HG02571 (cell line): ENCODE results near the gene CUEDC1.
A peak's percentile ranks its signal among the peaks of the same experiment; 100 is the strongest.
"Not testable (repeated sequence)": the region's sequence is repeated elsewhere in the genome, so short reads cannot be mapped to it uniquely, and the experiment has no call there.

Source experiments
- ATAC-seq: cut with Tn5 transposase; IDR thresholded peaks from one replicate; pipeline ENCODE4 v1.9.1; 2021; ENCODE audit warnings: mild to moderate bottlenecking, moderate library complexity; ENCODE audit not compliant: unreplicated experiment

CUEDC1 gene

DNA sequence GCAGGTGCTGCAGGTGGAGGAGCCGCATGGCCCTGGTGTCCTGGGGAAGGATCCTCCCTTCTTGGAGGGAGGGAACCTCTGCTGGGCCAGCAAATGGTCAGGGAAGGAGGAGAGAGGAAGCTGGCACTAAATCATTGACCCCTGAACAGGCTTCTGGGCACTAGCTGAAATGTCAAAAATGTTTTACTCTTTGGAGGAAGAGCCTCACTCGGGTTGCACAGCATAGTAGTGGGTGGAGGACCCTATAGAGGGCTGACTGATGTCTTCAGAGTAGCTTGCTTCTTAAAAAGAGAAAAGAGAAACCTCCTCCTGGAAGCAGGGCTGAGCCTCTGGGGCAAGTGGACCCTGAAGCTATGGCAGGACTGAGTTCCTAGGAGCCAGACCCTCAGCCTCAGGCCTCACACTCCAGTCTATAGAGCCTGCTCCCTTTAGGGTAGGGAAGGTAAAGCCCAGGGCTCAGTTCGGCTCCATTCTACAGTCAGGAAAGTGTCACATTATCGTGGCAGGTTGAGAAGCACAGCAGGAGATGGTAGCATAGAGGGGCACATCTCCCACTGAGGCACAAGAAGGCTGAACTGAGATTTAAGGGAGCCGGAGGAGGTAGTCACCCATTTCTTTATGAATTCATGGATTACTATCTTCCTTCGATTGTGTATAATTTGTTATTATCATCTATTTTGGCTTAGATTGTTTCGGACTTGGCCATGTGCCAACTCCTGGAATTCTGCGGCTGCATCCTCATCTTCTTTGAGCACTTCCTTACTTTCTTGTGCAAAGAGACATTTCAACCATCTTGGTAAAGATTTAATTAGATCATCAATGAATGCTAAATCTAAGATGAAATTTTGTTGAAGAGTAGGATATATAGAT is 7.3 kb upstream of the CUEDC1 start:
- no peak for ATAC-seq

DNA sequence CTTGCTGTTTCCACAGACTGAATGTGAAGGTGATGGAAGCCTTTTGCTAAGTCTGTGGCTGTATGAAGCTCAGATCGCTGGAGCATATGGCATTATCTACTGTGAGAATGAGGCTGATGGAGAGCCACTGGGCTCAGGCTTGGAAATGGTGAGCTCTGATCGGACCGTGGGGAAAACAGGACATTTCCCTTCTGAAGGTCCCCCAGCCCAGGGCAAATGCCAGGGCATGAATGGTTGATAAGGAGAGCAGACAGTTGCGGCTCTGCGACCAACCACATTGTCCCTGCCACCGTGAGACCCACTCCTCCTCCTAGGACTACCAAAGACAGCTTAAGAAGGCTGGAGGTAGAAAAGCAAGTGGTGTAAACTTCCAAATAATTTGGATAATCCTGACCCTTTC is 4.7 kb upstream of the CUEDC1 start:
- ATAC-seq, result no peak

DNA sequence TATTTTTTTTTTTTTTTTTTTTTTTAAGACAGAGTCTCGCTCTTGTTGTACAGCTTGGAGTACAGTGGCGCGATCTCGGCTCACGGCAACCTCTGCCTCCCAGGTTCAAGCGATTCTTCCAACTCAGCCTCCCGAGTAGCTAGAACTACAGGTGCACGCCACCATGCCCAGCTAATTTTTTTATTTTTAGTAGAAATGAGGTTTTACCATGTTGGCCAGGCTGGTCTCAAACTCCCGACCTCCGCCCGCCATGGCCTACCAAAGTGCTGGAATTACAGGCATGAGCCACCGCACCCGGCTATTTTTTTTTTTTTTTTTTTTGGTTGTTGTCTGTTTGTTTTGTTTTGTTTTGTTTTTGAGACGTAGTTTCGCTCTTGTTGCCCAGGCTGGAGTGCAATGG is 3.2 kb upstream of the CUEDC1 start:
- not testable (repeated sequence) for ATAC-seq

DNA sequence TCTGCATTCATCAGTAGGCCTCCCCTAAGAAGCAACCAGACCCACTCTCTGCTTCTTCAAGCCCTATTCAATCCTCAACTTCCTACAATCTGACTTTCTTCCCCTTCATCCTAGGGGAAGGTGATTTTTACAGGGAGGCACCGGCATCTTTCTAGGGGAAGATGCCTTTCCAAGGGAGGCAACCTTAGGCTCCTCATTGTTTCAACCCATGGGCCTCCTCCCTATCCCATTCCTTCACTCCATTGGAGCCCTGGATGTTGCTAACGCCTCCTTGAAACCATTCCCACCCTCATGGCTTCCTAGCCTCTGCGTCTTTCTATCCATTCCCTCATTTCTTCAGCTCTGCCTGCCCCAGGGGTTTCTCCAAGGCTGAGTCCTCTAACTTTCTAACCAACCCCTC is 2.7 kb upstream of the CUEDC1 start:
- ATAC-seq, result no peak

DNA sequence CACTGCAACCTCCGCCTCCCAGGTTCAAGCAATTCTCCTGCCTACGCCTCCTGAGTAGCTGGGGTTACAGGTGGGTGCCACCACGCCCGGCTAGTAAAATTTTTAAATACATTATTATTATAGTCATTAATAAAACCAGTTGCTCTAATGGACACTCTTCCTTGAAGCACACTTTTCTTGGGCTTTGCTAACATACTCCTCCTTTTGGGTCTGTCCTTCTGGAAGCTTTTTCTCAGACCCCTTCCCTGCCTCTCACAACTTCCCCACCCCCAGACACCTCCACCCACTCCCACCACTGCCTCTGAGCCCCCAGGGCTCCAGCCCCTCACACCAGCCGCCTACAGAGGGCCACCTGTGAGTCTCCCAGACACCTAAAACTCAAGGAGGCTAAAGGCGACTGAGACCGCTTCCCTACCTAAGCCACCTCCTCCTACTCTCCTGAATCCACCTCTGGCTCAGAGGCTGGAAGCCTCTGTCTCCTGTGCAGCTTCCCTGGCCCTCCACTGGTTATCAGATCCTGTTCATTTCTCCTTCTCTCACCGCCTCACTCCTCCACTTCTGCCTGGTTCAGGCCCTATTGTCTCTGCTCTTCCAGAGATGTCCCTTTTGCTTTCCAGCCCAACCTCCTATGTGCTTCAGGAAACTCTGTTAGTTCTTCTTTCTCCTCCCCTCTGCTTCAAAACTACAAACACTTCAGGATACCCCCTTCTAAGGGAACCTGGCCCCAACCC is 2.1 kb upstream of the CUEDC1 start:
- ATAC-seq, result no peak

DNA sequence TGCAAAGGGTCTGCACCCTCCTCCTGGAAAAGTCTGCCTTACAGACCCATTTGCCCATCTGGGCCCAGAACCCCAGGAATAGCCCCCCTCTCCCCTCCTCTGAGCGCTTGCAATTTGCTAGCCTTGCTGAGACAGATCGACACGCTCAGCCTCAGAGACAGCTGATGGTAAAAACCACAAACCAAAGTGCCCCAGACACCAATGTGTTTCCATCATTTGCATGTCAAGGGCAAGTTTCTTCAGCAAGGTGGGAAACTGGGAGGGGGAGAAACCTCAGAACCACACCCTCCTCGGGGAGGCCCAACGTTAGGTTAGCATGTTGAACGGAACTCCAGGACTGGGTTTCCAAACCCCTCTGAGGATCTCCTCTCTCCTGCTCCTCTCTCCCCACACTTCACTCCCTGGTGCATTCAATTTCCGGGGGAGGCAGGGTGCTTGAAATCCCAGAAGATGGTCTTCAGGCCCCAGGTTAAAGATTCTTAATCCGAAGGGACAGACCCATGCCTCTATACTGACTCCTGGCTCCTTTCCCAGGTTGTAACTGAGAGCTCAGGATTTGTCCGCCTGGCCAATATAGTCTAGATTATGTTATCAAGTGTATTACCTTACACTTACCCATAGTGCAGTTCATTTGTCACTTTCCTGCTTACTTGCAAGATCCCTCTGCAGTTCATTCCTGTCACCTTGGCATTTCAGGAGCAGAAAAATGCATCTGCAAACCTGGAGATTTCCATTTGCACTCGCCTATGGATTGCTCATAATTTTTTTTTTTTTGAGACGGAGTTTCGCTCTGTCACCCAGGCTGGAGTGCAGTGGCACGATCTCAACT is 1.3 kb upstream of the CUEDC1 start:
- peak; percentile 71 for ATAC-seq

DNA sequence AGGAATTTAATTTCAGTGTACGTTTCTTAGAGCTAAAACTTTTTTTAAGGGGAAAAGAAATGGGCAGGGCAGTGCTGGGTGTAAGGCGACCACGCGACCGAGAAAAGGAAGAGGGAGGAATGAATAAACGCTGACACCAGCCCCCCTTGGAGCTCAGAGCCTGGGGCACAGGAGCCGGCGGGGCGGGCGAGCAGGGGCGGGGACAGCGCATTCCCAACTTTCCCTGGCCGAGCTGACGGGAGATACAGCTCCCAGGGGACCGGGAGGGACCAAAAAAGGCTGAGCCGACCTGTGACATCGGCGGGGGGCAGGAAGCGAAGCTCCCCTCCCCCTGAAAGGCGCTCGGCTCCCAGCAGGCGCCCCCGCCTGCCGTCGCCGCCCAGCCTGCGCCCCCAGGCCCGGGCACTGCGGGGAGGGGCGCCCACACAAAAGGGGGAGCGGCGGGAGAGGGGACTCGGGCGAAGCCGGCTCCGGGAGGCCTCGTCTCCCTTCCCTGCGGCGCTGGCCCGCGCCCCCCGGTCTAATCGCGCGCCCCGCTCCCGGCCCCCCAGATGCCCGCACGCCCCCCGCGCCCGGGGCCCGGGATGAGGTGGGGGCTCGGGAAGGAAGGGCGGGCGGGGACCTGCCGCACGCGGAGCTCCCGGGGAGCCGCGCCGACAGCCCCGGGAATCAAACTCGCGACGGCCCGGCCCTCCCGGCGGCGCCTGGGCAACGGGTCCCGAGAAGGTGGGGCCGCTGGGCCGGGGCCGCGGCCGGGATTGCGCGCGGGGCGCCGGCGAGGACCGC is 622 bp downstream of the CUEDC1 start:
- ATAC-seq, result no peak

DNA sequence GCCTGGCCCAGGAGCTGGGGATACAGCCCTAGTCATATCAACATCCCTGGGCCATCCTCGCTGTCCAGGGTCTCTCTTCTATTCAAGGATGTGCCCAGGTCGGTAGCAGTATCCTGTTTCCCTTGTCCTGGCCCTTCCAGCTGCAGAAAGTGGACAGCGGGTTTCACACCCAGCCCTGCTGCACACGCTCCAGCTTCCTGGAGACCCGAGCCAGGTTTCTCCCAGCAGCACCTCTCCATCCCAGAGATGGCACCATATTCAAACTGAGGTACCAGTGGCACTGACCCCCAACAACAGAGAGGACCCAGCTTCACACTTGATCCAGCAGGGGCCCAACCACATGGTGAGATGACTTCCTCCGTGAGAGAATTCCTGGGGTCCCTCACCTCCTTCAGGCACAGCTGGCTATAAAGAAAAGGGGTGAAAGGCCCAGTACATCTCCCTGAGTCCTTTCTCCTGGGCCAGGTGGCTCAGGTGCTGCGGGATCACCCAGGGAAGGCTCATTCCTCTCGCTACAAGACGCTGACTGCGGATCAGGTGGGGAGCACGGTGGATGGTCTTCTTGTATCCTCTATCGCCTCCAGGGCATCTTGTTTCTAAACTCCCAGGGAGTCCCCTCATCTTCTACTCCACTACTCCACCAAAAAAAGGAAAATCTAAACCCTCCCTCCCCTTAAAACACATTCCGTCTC is 1.4 kb downstream of the CUEDC1 start:
- no peak for ATAC-seq

DNA sequence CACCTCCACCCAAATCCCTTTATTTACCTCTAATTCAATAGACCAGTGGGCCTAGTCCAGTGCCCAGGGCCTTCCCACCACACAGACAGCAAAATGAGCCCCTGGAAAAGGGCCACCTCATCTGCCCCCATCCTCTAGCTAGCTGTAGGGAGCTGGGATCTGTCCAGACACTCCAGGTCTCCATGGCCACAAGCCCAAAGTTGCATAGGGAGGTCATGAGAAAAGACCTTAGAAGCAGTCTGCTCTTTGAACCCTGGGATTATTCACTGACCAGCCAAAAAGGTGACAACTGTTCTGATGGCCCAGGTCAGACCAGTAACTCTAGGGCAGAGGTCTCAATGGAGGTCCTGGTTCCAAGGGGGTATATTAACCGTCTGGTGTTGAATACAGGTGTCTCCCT is 2.0 kb downstream of the CUEDC1 start:
- ATAC-seq, result no peak

DNA sequence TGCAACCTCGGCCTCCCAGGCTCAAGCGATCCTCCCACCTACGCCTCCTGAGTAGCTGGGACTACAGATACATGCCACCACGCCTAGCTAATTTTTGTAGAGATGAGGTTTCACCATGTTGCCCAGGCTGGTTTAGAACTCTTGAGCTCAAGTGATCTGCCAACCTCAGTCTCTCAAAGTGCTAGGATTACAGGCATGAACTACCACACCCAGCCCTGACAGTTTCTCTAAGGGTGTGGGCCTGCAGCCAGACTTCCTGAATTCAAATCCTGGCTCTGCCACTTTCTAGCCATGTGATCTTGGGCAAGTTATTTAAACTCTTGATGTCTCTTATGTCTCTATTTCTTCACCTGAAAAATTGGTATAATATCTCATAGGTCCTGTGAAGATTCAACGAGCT is 5.6 kb downstream of the CUEDC1 start:
- no peak for ATAC-seq

DNA sequence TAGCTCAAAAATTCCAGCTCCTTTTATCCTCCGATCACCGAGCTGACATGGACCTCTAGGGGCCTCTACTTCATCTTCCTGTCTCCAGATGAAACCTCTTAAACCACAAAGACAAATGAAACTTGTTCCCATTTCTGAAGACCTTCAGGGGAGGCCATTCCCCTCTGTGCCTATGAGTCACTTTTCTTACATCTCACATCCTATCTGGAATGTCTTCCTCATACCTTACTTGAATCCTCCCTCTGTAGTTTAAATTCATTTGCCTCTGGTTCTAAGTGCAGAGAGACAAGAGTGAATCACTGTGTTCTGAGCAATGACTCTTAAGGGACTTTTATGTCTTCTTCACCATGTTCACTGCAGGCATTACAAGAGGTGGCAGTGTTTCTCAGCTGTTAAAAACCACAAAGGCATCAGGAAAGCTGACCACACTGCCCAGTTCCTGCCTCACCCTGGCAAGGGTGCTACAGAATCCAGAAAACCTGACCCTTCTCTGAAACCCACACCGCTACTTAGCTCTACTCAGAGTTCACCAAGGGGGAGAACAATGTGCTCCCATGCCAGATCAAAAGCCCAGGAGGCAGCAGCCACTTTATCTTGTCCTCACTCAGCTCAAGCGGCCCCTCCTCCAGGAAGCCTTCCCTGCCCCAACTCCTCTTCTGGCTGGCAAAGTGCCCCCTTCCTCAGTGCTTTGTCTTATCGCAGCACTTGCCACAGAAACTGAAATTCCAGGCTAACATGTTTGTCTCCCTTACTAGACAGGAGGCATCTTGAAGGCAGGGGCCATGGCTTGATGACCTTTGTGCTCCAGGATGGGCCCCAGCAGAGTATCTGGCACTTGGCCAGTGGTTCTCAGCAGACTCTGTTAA is 6.4 kb downstream of the CUEDC1 start:
- ATAC-seq, result no peak

DNA sequence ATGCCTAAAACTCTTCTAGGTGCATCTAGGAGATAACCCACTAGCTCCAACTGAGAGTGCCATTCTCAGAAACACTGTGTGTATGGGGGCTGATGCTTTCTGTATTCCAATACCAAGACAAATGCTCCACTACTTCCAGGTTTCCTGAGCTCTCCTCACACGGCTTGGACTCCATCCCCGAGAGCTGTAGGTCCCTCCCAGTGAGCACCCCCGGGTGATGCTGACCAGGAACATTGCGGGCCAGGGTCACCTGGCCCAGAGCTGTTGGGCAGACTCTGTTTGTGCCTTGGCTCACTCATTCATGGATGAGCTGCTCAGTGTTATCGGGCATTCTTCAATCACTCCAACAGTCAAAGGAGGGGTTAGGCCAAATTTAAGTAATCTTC is 7.0 kb downstream of the CUEDC1 start:
- no peak for ATAC-seq

DNA sequence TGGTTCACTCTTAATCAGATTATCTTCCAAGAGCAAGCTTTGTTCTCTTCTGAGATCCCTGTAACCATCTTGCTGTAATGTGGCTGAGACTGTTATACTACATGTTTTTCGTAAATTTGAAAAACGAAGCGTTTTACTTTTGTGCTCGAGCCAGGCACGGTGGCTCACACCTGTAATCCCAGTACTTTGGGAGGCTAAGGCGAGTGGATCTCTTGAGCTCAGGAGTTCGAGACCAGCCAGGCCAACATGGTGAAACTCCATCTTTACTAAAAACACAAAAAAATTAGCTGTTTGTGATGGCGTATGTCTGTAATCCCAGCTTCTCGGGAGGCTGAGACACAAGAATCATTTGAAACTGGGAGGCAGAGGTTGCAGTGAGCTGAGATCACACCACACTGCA is 7.8 kb downstream of the CUEDC1 start:
- ATAC-seq, result no peak

DNA sequence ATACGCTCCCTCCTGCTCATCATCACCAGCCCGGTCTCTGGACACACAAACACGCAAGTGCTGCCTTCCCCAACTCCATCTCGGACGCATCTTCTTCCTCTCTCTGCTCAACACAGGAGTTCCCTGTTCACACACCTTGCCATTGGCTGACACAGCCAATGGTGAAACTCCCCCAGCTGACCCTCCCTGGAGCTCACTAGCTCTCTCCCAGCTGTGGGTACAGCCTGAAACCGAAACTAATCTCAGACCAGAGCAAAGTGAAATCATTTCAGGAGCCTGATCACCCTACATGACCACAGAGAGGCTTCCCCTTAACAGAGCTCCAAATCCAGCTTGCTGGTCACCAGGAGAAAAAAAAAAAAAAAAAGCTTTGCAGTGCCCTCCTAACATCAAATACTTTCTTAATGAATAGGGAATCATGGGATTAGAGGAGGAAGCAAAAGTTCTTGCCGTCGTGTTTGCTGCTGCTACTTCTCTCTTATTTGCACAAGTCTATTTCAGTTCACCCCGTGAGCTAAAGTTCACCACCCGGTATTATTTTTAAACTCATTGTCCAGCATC is 8.3 kb downstream of the CUEDC1 start:
- peak; percentile 74 for ATAC-seq

DNA sequence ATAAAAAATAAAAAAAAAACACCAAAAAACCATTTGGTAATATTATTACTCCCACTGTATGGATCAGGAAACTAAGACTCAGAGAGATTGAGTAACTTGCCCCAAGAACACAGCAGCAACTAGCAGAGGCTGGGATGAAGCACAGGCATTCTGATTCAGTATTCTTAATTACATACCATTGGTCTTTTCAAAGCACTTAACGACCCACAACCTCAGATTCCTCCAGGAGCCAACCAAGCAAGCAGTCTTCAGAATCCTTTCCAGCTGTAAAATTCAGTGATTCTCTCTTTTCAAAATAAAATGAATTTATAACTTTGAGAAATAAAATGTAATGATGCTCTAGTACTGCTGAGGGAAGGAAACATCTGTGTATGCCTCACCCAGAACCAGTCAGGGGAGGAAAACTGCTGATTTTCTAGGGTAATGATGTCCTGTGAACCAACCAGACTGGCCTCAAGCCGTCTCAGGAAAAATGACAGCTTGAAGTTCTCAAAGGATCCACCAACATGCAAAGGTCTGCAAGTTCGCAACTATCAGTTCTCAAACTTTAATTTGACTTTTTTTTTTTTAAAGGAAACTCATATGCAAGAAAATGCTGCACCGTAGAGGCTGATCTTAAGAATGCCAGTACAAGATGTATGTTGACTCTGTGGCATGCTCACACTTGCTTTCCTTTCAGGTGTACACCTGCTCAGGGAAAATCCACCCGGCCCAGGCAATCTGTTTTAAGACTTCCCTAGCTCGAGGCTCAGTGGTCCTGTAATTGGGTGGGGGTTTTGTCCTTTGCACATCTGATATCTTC is 9.0 kb downstream of the CUEDC1 start:
- ATAC-seq, result peak; percentile 11

DNA sequence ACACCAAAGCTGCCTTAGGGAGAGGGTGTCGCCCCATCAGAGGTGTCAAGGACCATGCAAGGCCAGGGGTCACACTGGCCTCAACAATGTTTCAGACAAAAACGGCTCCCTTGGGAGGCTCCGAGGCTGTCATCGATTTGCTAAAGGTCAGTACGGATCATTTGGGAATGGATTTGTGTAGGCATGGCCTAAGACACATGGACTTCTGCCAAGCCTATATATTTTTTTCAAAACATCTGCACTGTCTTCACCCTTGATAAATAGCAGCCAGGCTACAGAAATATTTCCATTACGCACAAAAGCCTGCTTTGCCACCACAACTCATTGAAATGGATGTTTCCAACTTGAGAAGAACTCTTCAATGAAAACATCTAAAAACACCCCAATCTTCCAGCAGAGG is 10.3 kb downstream of the CUEDC1 start:
- no peak for ATAC-seq

DNA sequence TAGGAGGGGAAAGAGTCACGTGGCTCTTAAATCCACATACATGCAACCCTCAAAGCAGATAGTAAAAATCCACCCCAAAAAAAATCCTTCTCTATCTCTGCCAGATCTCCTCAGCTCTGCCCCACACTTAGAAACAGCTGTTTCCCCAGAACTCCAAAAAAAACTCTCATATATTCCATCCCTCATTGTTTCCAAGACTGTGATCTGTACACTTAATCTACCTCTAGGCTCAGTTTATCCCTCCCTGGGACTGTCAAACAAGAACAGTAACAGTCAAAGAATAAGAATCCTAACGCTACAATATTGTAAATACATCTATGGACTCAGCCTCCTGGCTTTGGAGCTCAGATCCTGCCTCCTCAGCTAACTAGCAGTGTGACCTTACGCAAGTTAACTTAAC is 11.6 kb downstream of the CUEDC1 start:
- ATAC-seq, result no peak

DNA sequence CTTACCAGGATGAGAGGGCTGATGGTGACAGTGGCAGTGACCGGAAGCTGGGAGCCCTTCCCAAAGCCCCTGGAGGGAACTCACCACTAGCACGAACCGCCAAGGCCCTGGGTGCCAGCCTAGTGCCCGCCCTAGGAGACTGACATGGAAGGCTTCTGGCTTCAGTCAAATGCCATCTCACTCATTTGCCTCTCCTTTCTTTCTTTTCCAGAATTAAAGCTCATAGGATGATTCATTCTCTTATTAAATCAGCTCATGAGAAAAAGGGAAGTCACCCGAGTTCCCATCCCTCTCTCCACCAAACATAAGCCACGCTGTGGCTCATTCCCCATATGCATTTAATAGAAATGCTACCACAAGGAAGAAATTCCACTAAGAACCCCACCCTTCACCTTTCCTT is 12.1 kb downstream of the CUEDC1 start:
- ATAC-seq, result no peak
